GOT3 (cell line): ENCODE data around the gene SHC2.
A peak's percentile ranks its signal among the peaks of the same experiment; 100 is the strongest.
"Not testable (repeated sequence)": the region's sequence is repeated elsewhere in the genome, so short reads cannot be mapped to it uniquely, and the experiment has no call there.

Source experiments
- DNase-seq: peaks from one replicate; lab custom pipeline; 2025; ENCODE audit warnings: mixed read lengths; lab: John Stamatoyannopoulos, UW

SHC2 gene

DNA sequence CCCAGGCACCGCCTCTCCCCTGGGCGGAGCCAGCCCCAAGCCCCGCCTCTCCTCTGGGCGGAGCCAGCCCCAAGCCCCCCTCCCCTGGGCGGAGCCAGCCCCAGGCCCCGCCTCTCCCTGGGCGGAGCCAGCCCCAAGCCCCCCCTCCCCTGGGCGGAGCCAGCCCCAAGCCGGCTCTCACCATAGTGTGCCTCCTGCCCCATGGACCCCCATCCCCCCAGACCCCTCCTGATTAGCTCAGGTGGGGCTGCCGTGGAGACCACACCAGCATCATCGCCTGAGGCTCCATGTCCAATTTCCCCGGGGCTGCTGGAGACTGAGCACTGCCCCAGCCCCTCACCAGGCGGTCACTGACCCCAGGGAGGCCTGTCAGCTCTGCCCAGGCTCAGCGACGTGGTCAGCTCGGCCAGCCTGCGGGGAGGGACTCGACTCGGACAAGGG lies 31.3 kb upstream of the SHC2 start:
- no peak for DNase-seq

GRCh38 chr19:491146-491741 lies 30.4 kb upstream of the SHC2 start:
- no peak for DNase-seq

DNA sequence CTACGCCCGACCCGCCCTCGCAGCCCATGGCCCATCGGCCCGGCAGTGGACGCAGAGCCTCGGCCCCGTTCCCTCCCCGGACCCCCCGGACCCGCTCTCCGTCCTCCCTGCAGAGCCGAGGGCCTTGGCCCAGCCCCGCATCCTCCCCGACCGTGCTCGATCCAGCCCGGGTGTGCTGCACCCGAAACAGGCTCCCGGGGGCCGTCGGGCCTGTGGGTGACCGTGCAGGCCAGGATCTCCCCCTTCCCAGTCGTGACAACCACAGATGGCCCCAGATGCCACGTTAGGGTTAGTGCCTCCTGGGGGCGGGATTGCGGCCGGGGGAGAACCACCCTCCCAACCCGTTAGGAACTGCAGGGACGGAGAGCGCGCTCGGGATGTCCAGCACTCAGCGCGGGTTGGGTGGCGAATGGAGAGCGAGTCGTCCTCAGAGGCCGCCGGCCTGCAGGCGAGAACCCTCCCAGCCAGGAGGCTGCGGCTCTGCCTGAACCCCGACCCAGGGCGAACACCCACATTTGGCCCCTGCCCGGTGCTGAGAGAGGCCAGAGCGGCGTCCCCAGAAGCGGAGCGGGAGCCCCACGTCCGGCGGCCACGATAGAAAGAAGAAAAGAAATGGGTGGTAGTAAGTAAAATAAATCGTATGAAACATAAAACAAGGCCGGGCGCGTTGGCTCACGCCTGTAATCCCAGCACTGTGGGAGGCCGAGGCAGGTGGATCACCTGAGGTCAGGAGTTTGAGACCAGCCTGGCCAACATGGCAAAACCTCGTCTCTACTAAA lies 28.8 kb upstream of the SHC2 start:
- no peak for DNase-seq

GRCh38 chr19:488505-489417 lies 27.9 kb upstream of the SHC2 start:
- peak; percentile 74 for DNase-seq

- no peak for DNase-seq
Observed at GRCh38 chr19:485583-486236, 24.9 kb upstream of the SHC2 start.

DNA sequence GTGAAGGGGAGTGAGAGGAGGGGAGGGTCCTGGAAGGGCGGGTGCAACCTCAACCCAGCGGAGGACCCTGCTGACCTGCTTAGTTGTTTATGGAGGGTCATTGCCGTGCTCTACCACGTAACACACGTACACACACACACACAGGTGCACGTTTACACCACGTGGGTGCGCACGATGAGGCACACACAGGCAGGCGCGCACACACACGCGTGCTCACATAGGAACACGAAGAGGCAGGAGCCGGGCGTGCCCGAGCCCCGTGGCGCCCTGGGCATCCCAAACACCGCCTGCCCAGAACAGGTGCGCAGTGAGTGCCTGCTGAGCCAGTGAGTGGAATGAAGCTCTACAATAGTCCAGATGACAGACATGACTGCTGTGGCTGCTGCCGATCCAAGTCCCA lies 24.2 kb upstream of the SHC2 start:
- no peak for DNase-seq

- DNase-seq: no peak
Observed at GRCh38 chr19:484494-484893, 23.7 kb upstream of the SHC2 start.

DNA sequence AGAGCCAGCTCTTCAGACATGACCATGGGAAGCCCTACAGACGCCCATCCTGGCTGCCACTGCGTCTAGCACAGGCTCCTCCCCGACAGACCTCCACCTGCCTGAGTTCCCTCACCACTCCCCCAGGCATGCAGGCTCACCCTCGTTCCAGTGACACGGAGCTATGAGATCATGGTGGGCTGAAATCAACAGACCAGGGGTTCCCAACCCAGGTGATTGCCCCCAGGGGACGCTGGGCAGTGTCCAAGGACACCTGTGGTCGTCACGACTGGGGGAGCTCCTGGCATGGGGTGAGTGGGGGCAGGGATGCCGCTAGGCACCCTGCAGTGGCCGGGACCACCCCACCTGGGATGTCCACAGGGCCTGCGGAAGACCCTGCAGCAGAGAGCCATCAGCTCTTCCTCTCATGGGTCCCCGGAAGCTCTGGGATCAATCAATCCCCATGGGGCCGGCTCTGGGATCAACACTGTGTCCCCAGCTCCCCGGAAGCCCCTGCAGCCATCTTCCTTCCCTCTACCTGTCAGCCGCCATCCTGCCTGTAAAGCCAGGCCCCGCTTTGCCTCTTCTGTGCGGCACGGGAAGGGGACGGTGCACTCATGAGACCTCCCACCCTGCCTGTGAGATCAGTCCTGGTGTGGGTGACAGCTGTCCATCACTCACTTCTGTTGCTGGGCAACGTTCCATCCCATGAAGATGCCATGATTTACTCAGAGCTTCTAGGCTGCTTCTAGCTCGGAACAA lies 22.7 kb upstream of the SHC2 start:
- DNase-seq: no peak

GRCh38 chr19:482186-483041 lies 21.6 kb upstream of the SHC2 start:
- no peak for DNase-seq

DNA sequence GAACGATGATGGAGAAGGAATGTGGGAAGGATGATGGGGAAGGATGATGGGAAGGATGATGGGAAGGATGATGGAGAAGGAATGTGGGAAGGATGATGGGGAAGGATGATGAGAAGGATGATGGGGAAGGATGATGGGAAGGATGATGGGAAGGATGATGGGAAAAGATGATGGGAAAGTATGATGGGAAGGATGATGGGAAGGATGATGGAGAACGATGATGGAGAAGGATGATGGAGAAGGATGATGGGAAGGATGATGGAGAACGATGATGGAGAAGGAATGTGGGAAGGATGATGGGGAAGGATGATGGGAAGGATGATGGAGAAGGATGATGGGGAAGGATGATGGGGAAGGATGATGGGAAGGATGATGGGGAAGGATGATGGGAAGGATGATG lies 20.3 kb upstream of the SHC2 start:
- not testable (repeated sequence) for DNase-seq

DNA sequence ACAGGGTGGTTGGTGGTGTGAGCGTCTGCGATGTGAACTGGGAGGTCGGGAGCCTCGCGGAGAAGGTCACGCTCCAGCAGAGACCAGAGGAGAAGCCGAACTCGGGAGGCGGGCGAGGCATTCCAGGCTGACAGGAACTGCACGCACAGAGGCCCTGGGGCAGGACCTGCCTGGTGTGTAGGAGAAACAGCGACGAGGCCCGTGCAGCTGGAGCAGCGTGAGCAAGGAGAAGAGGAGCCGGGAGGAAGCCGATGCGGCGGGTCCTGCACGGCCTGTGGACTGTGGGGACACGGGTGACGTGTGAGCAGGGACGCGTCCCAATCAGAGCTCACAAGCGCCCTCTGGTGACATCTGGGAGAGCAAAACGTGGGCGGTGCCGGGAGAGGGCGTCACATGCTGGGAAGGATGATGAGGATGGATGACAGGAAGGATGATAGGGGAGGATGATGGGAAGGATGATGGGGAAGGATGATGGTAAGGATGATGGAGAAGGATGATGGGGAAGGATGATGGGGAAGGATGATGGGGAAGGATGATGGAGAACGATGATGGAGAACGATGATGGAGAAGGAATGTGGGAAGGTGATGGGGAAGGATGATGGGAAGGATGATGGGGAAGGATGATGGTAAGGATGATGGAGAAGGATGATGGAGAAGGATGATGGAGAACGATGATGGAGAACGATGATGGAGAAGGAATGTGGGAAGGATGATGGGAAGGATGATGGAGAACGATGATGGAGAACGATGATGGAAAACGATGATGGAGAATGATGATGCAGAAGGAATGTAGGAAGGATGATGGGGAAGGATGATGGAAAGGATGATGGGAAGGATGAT lies 19.4 kb upstream of the SHC2 start:
- DNase-seq: no peak

GRCh38 chr19:478976-479375 lies 18.1 kb upstream of the SHC2 start:
- no peak for DNase-seq

- no peak for DNase-seq
Observed at GRCh38 chr19:478236-478903, 17.5 kb upstream of the SHC2 start.

DNA sequence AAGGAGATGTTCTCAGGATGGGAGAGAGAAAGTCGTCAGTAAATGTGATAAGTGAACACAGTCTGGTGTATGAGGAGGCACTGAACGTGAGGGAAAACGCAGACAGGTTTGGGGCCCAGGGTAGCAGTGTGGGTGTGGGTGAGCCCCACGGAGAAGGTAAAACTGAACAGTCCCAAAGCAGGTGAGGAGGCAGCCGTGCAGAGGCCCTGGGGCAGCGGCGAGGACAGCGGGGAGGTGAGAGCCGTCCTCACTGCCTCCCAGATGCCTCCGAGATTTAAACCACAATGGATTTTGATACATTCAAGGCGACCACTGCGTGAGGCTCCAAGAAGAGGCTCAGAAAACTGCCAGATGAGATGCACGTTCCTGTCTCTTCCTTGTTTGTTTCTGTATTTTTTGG lies 14.5 kb upstream of the SHC2 start:
- DNase-seq: no peak

DNA sequence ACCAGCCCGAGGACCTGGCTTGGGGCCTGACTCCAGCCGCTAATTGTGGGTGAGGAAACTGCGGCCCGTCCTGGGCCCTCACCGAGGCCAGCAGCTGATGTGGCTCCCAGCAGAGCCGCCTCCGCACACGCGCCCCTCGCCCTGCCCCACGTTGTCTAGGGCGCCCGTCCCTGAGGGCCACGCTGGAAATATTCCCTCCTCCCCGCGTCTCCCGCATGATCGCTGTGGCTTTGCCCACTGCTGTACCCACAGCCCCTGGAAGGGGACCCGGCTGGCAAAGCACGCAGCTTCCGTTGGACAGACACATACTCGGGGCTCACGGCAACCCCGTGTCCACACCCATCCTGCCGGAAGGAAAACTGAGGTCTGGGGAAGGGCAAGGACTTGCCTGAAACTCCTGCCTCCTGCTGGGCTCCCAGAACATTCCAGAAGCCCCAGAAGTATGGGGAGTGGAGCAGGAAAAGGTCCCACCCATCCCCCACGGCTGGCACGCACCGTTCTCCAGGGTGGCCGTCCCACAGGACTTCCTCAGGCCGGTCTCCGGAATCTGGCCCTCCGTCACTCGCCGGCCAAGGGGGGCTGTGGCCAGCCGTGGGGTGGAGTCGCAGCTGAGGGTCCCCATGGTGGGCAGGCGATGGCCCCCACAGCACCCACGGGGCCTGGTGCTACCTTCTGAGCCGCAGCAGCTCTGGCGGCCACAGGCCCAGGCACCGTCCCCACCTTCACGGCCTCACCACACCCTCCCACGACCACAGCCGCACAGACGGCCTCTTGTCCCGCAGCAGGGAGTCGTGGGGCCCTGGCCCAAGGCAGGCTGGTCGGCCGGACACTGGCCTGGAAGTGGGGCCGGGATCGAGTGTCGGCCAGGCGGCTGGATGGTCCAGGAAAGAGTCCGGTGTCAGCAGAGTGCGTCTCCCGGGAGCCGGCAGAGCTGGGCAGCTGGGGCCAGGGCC lies 13.6 kb upstream of the SHC2 start:
- no peak for DNase-seq

DNA sequence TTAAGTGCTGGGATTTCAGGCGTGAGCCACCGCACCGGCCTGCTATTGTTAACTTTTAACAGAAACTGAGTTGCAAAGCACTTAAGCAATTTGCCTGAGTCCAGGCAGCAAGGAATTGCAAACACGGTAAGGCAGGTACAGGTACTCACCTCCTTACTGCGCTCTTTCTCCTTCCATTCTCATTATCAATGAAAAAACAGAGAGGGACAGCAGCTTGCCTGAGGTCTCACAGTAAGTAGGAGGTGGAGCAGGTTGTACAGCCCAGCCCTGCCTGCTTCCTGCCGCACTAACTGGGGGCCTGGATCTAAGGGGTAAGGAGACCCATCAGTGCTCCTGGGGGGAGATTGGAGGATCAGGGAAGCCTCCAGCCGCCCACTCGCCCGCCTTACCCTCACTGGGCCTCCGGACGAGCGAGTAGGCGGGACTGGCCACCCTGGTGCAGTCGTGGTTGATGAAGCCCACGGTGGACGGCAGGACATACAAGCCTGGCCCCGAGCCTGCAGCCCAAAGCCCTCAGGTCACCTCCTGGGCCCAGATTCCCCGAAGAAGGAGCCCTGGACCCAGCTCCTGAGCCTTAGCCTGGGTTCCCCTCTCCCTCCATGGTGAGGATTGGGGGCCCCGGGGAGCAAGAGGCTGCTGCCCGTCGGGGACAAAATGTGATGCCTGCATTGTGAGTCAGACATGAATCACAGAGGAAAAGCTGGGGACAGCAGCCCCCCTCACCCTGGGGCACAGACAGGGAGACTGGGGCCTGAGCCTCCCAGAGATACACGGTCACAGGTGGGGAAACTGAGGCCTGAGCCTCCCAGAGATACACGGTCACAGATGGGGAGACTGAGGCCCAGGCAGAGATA lies 11.4 kb upstream of the SHC2 start:
- no peak for DNase-seq

DNA sequence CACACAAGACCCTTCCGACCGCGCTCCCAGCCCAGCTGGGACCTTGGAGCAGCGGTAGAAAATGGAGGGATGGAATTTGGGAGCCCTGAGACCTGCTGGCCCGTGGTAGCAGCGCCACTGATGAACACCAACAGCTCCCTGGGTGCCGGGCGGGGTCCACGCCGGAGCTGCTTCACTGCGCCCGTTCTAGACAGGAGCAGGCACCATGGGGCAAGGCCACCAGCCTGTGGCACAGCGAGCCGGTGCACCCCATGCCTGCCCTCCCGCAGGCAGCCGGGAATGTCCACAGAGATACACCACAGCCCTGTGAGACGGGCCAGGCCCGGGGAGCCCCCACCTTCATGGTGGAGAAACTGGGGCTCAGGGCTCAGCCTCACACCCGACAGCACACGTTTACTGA lies 9.9 kb upstream of the SHC2 start:
- no peak for DNase-seq
